ENCODE results near the gene ATP2B2.

GRCh38 chr3:10407361-10407760 lies 98.0 kb downstream of the ATP2B2 start:
- TF ChIP-seq POLR2A (IDR thresholded peaks at IDR 0.05; ENCODE audit: low read length) (no peak), GATA1 (IDR thresholded peaks at IDR 0.05; ENCODE audit: low read depth, low read length) (no peak)

Measured in erythroblast (primary cell).